Heart right ventricle (tissue), 16 donors: ENCODE data around the gene PIGA. TPM values are rescaled to one million over a fixed set of nuclear protein-coding genes. Genes with fewer than 3 reads are reported as not detected.

Experiments used
- ATAC-seq, 8 donors: fragments of 200-7000 bp; cut with Tn5 transposase; one replicate each; pipeline ENCODE4 v1.9.1; 2020; ENCODE audit warnings: mild to moderate bottlenecking in 8 of 8, moderate library complexity in 8 of 8, moderate number of reproducible peaks in 1 of 8
- DNase-seq, 2 donors: peaks; one replicate each; pipeline ENCODE4 v3.0.0-alpha.2; 2020
- H3K27ac ChIP-seq, 10 donors: fragments of 200-600 bp; sonication (generic) in 2 of 10; one replicate each; pipeline versions ENCODE4 v1.5.0 to v1.8.0; 2020 to 2022; ENCODE audit warnings: mild to moderate bottlenecking in 3 of 10
- H3K27me3 ChIP-seq, 7 donors: fragments of 200-600 bp; one replicate each; pipeline ENCODE4 v1.8.0; 2021 to 2022; ENCODE audit warnings: mild to moderate bottlenecking in 2 of 7
- H3K36me3 ChIP-seq, 9 donors: fragments of 200-600 bp; sonication (generic) in 1 of 9; one replicate each; pipeline versions ENCODE4 v1.5.0 to v1.8.0; 2020 to 2022; ENCODE audit warnings: mild to moderate bottlenecking in 2 of 9
- H3K4me1 ChIP-seq, 9 donors: fragments of 200-600 bp; sonication (generic) in 1 of 9; one replicate each; pipeline versions ENCODE4 v1.5.0 to v1.8.0; 2020 to 2022; ENCODE audit warnings: mild to moderate bottlenecking in 4 of 9
- H3K4me3 ChIP-seq, 10 donors: fragments of 200-600 bp; sonication (generic) in 2 of 10; one replicate each; pipeline versions ENCODE4 v1.5.0 to v1.8.0; 2020 to 2022; ENCODE audit warnings: mild to moderate bottlenecking in 7 of 10, moderate library complexity in 2 of 10
- H3K9me3 ChIP-seq, 11 donors: fragments of 200-600 bp in 10 of 11; sonication (generic) in 2 of 11; one replicate each; pipeline versions ENCODE4 v1.5.0 to v1.8.0; 2013 to 2022; ENCODE audit warnings: mild to moderate bottlenecking in 2 of 11, control low read depth in 1 of 11, moderate library complexity in 1 of 11
- WGBS, 2 donors: extraction: QIAGEN DNeasy Blood & Tissue Kit; methylation state at CpG; one replicate each; pipeline ENCODE4 v1.1.7; 2013; ENCODE audit warnings: inconsistent platforms in 1 of 2; 5-methylcytosine and 5-hydroxymethylcytosine counted together
- intact Hi-C, 10 donors: fragments of 100-400 bp; cut with DNase I; formaldehyde crosslinking; loops; one replicate each; pipeline versions ENCODE4 v1.11.1 to v1.14.2; 2022
- polyA plus RNA-seq, 2 donors: library from polyadenylated mRNA; stranded (reverse); fragments of 200-250 nt; gene quantifications; one replicate each; pipeline ENCODE4 v1.2.3, GENCODE V29; 2013
- total RNA-seq, 10 donors: library from RNA; stranded (reverse); fragmentation: NEBNext Ultra II Directional in 3 of 10; extraction: Animal tissue kit (Norgen Biotek cat#: 25700) in 3 of 10; gene quantifications; one replicate each; pipeline versions ENCODE4 v1.2.1 to v1.2.4, GENCODE V29; 2021 to 2023
- TF ChIP-seq, protein P1 (sequence below), 9 donors: fragments of 200-600 bp; sonication (generic) in 2 of 9; IDR thresholded peaks; one replicate each; pipeline versions ENCODE4 v1.5.0 to v1.8.0; 2021 to 2022; ENCODE audit warnings: antibody characterized with exemption in 9 of 9, mild to moderate bottlenecking in 5 of 9, moderate library complexity in 1 of 9
- donor health status: Arrhythmogenic right ventricular cardiomyopathy.
- donor health status: ischemic (EF 13 %, LVEDD 7.1; RV severe dilation, severe dysfunction).
- donor health status: healthy with polysubstance abuse.
- donor health status: DM: no; HTN: yes; CAD: no.
- donor health status: DM: no; HTN: no; CAD: no.
- donor health status: ischemic (EF 25% LVEDD 6.9; RV normal size, moderate dysfunction).
- donor health status: ischemic (EF 25% LVEDD 5.7; RV mildly dilated, moderate dysfunction).
- donor health status: healthy.
- donor health status: DM: yes; HTN: yes; CAD: no.
- donor health status: Ischemic cardiomyopathy.
- donor health status: ischemic (EF 35%, LVEDD 5.7; RV mildly dilated, moderate dysfunction).
- donor health status: nonischemic (EF 11% LVEDD 7.7; RV severe dilation, severe dysfunction).
- donor health status: DM: yes; HTN: yes; CAD: no.
- donor health status: PGD.
- donor health status: ischemic (EF 29% LVEDD 5.4; RV normal size, mild dysfunction).
- donor health status: nonischemic (EF 23%, LVEDD 6.1; RV moderate dilation, normal function).

PIGA gene
- total and polyA plus RNA-seq, 12 donors: 3.1 to 7.3 (median 4.9) TPM

DNA sequence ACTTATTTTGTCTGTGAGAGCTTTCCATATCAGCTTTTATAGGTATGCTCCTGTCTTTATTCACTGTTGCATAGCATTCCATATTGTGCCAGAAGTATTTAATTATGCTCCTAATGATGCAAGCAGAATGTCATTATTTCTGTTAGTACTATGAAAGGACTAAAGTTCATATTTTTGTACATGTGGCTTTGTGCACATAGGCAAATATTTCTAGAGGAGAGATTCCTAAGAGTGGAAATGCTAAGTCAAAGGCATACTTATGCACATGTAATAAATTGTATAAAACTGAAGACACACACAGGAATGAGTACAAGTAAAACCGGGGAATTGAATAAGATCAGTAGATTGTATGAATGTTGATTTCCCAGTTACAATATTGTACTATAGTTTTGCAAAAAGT is 63.6 kb downstream of the PIGA start:
- intact Hi-C loops: no loop called here
- ATAC-seq: no peak
- peaks cover 0 to 5% (median 0%) of the 10 kb centered on the region in 11 donors for H3K9me3 ChIP-seq
- peaks cover 0 to 3% (median 0%) of the 10 kb centered on the region in 7 donors for H3K27me3 ChIP-seq
- no peaks in the 10 kb centered on the region for H3K36me3 ChIP-seq
- no peak for DNase-seq
- TF ChIP-seq, protein P1, sequence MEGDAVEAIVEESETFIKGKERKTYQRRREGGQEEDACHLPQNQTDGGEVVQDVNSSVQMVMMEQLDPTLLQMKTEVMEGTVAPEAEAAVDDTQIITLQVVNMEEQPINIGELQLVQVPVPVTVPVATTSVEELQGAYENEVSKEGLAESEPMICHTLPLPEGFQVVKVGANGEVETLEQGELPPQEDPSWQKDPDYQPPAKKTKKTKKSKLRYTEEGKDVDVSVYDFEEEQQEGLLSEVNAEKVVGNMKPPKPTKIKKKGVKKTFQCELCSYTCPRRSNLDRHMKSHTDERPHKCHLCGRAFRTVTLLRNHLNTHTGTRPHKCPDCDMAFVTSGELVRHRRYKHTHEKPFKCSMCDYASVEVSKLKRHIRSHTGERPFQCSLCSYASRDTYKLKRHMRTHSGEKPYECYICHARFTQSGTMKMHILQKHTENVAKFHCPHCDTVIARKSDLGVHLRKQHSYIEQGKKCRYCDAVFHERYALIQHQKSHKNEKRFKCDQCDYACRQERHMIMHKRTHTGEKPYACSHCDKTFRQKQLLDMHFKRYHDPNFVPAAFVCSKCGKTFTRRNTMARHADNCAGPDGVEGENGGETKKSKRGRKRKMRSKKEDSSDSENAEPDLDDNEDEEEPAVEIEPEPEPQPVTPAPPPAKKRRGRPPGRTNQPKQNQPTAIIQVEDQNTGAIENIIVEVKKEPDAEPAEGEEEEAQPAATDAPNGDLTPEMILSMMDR (IDR thresholded peaks at IDR 0.05): no peak
- no peak overlapping the region for H3K27ac ChIP-seq
- 94 to 98% methylated on average over 1 of the region's 1 CpG for WGBS, 2 donors
- H3K4me1 ChIP-seq: no peaks in the 10 kb centered on the region
- H3K4me3 ChIP-seq: no peak overlapping the region

DNA sequence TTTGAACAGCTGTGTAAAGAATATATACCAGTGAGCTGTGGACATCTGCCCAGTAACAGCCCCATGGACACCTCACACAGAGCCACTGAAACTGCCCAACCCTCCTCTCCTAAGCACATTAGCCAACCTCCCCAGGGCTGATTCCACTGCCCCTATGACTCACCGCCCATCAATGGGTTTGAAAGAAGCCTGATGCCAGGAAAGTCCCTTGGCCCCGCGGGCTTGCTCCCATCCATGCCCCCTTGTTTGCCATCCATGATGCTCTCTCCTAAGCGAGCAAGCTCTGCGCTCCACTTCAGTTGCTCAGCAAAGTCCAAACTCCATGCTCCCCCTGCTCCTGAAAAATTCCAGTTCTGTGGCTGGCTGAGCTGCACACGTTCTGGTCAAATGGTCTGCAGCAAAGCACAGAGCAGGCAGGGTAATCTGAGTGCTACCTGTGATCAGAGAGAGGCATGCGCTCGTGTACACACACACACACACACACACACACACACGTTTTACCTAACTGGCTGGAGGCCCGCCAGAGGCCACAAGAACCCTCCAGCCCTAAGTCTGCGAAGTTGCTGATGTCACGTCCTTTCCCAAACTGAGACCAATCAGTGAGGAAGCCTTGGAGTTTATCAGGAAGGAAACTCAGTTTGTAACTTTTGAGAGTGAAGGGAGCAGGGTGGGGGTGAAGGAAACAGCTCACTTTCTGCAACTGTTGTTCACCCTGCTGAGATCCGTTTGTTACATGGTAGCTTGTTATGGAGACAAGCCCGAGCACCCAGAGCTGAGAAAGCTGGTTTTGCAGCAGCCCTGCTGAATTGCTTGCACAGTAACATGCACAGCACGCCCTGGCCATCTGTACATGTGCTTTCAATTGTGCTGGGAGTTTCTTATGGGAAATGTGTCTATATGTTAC is 65.5 kb downstream of the PIGA start, which contains the start of gene ASB9:
Gene ASB9 (minus strand): TSS at position 466 of the 904 bp plus-strand sequence. CDS start 209 bp downstream, at position 257.
- TF ChIP-seq, protein P1 (IDR thresholded peaks at IDR 0.05): no peak
- peak; percentile 50 to 91 (median 77) for ATAC-seq
- Histone ChIP-seq H3K36me3 (no peaks in the 10 kb centered on the region), H3K27ac (peak within 1 kb of the TSS in 4 of 10 donors; percentile 36 to 52 (median 42)), H3K9me3 (peaks cover 0 to 5% (median 0%) of the 10 kb centered on the region in 11 donors), H3K27me3 (peaks cover 0 to 3% (median 0%) of the 10 kb centered on the region in 7 donors), H3K4me3 (peak within 1 kb of the TSS in 6 of 10 donors; percentile 16 to 38 (median 30)), H3K4me1 (no peaks in the 10 kb centered on the region)
- peak in 1 of 2 donors; percentile 45 for DNase-seq
- 36 to 40% methylated on average over 15 of the region's 15 CpGs for WGBS, 2 donors
- intact Hi-C loops: no loop called here

Other genes starting within 250 kb of the PIGA start
- 1 to 10 TPM in 2 of 10 donors, under 1 TPM in 8; 0.39 to 1.5 (median 0.86) TPM for gene ASB9, start 65.4 kb downstream of the PIGA start, total RNA-seq
- gene ASB9, start 65.4 kb downstream of the PIGA start, polyA plus RNA-seq: 1 to 10 TPM in 1 of 2 donors, under 1 TPM in 1; 0.59 to 1.6 TPM
- 100 to 1,000 TPM in 7 of 10 donors, 10 to 100 TPM in 3; 64.9 to 149 (median 101) TPM for gene ASB11, start 19.9 kb downstream of the PIGA start, total RNA-seq
- 10 to 100 TPM in 1 of 2 donors, 1 to 10 TPM in 1; 4.3 to 18.1 TPM for gene ASB11, start 19.9 kb downstream of the PIGA start, polyA plus RNA-seq
- 10 to 100 TPM in 2 of 10 donors, 1 to 10 TPM in 8; 1.4 to 21.0 (median 4.4) TPM for gene VEGFD, start 48.9 kb upstream of the PIGA start, total RNA-seq
- gene VEGFD, start 48.9 kb upstream of the PIGA start, polyA plus RNA-seq: 10 to 100 TPM in 1 of 2 donors, 1 to 10 TPM in 1; 1.1 to 18.9 TPM
- 10 to 100 TPM in 4 of 10 donors, 1 to 10 TPM in 6; 4.9 to 17.8 (median 9.4) TPM for gene PIR, start 157.8 kb upstream of the PIGA start, total RNA-seq
- 10 to 100 TPM in 1 of 2 donors, 1 to 10 TPM in 1; 8.6 to 15.7 TPM for gene PIR, start 157.8 kb upstream of the PIGA start, polyA plus RNA-seq
- 1 to 10 TPM in 9 of 10 donors, under 1 TPM in 1; 0.97 to 6.1 (median 2.9) TPM for gene BMX, start 165.3 kb upstream of the PIGA start, total RNA-seq
- 1 to 10 TPM; 2.1 to 2.6 TPM for gene BMX, start 165.3 kb upstream of the PIGA start, polyA plus RNA-seq